Limb (tissue), 2 donors: Measurements from ENCODE around the gene SPOCD1.
A peak's percentile ranks its signal among the peaks of the same experiment; 100 is the strongest.

Source experiments
- DNase-seq, 2 donors: peaks; one replicate each; pipeline ENCODE4 v3.0.0-alpha.2; 2016; ENCODE audit errors: extremely low spot score in 2 of 2

SPOCD1 gene

GRCh38 chr1:31800674-31800967 lies 15.2 kb downstream of the SPOCD1 start:
- no peak for DNase-seq

GRCh38 chr1:31799895-31800673 lies 15.7 kb downstream of the SPOCD1 start:
- DNase-seq = no peak

- DNase-seq = no peak
These were observed 16.5 kb downstream of the SPOCD1 start for GRCh38 chr1:31799196-31799894.

GRCh38 chr1:31798433-31799195 lies 17.2 kb downstream of the SPOCD1 start:
- no peak for DNase-seq

GRCh38 chr1:31798086-31798432 lies 17.8 kb downstream of the SPOCD1 start:
- DNase-seq = no peak

DNA sequence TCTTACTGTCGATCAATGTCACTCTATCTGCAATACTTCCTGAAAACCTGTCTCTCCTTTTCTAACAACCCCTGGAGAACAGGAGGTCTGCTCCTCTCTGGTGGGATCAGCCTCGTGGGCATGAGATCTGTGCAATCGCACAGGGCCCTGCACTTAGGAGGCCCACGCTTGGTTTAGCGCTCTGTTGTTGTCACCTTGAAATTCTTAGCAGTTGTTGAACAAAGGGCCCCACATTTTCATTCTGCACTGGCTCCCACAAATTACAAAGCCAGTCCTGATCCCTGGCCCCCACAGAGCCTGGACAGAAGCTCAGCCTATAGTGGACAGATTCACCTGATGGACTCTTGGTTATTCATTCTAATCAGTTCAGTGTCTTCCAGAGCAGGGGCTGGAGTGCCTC lies 18.6 kb downstream of the SPOCD1 start:
- no peak for DNase-seq

GRCh38 chr1:31796707-31797106 lies 19.1 kb downstream of the SPOCD1 start:
- DNase-seq = no peak

DNA sequence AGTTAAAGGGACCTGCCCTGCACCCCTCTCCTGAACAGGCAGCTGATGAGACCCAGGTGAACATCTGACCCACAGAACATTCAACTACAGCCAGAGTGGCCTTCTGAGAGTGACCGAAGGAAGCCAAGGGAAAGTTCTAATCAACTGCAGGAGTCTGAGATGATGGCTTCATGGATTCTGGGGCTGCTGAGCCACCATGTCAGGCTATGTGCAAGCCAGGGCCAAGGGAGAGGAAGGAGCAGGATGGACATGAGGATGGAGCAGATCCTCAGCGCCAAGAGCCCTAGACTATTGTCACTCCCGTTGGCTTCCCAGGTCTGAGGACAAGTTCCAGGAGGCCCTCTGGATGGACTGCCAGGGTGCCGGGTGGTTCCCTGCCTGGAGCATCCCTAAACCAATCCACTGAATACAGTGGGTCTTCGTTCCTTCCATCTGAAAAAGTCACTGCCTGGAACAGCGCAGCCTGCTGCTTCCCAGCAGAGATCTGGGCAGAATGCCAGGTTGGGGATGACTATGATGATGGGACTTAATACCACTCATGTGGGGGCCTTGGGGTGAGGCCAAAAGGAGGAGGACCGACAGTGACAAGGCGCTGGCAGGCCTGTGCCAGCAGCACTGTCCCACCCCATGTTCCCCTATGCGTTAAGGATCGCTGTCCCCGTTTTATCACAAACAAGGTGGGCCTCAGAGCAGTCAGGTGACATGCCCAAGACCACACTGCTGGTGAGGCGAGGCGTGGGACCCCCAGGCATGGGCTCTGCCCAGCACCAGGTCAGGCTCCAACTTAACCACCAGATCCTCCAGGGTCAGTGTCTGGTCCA lies 19.8 kb downstream of the SPOCD1 start:
- no peak for DNase-seq

DNA sequence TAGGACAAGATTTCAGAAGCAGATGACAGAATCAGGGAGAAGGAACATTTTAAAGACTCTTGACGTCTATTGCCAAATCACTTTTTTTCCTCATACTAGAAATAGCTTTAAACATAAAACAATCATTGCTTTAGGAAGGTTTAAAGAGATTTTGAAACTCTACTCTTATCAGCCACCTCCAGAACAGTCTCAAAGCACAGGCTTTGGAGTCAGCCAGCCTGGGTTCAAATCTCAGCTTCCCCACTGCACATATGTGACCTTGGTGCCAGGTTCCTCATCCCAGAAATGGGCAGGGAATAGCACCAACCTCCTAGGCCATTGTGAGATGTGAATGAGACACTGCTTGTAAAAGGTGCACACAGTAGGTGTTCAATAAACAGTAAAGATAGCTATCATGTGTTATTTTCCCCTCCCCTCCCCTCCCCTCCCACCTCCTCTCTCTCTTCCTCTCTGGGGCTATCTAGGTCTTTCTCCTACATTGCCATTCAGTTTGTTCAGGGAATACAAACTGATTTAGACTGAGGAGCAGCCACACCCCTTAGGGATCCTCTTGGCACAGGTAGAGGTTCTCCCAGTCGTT lies 20.6 kb downstream of the SPOCD1 start:
- no peak for DNase-seq

- no peak for DNase-seq
These were observed 22.1 kb downstream of the SPOCD1 start for GRCh38 chr1:31793586-31794285.

DNA sequence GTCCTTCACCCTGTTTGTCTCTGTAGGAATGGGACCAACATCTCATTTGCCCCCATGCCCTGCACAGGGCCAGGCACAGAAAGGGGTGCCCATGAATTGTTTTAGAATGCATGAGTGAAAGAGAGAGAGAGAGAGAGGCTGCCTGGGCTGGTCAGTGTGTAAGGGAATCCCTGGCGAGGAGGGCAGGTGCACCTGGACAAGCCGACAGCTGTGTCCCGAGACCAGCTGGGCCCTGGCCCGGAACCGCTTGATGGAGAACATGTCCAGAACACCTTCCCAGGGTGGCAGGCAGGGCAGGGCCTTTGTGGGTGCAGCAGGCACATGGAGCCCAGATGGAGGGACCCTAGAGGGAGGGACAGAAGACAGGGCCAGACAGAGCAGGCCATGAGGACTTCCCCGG lies 22.7 kb downstream of the SPOCD1 start:
- no peak for DNase-seq

- DNase-seq = no peak
These were observed 23.3 kb downstream of the SPOCD1 start for GRCh38 chr1:31792541-31792940.

- DNase-seq = no peak
These were observed 23.7 kb downstream of the SPOCD1 start for GRCh38 chr1:31792116-31792515.

GRCh38 chr1:31791131-31791858 lies 24.5 kb downstream of the SPOCD1 start:
- DNase-seq = peak in 1 of 2 donors; percentile 25

DNA sequence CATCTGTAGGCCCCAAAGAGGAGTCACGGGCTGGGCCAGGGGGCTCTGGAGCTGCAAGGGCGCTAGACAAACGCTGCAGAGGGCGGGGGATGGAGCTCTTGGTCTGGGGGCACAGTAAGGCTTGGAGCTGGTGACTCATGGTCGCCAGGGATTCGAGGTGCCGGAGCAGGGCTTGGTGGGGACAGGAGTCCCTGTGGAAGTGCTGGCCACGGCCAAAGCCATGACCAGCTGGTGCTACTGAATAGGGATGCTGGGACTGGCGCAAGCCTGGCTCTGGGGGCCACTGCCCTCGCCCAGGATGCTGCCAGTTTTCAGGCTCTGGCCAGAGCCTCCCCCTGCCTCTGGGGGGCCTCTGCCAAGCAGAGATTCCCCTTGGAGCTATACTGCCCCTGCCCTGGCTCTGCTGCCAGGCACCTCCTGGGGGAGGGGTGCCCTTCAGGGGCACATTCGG lies 25.2 kb downstream of the SPOCD1 start:
- DNase-seq = peak in 1 of 2 donors; percentile 27

GRCh38 chr1:31790140-31790539 lies 25.7 kb downstream of the SPOCD1 start:
- DNase-seq = peak in 1 of 2 donors; percentile 21

GRCh38 chr1:31789259-31790065 lies 26.4 kb downstream of the SPOCD1 start:
- DNase-seq = peak; percentile 88 to 99

GRCh38 chr1:31788825-31789256 lies 27.0 kb downstream of the SPOCD1 start:
- no peak for DNase-seq
